Measurements from ENCODE around the gene SPAG5.
"Not testable (repeated sequence)": the region's sequence is repeated elsewhere in the genome, so short reads cannot be mapped to it uniquely, and the experiment has no call there.

GRCh38 chr17:28576016-28576415, 22.8 kb downstream of the SPAG5 start:
- TF ChIP-seq, protein P1, sequence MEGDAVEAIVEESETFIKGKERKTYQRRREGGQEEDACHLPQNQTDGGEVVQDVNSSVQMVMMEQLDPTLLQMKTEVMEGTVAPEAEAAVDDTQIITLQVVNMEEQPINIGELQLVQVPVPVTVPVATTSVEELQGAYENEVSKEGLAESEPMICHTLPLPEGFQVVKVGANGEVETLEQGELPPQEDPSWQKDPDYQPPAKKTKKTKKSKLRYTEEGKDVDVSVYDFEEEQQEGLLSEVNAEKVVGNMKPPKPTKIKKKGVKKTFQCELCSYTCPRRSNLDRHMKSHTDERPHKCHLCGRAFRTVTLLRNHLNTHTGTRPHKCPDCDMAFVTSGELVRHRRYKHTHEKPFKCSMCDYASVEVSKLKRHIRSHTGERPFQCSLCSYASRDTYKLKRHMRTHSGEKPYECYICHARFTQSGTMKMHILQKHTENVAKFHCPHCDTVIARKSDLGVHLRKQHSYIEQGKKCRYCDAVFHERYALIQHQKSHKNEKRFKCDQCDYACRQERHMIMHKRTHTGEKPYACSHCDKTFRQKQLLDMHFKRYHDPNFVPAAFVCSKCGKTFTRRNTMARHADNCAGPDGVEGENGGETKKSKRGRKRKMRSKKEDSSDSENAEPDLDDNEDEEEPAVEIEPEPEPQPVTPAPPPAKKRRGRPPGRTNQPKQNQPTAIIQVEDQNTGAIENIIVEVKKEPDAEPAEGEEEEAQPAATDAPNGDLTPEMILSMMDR (IDR thresholded peaks at IDR 0.05 in 2 of 3, conservative IDR thresholded peaks at IDR 0.05 in 1 of 3; ENCODE audit: insufficient read depth in 2 of 3, low read depth in 1 of 3, low read length in 3 of 3), result not testable (repeated sequence)
- TF ChIP-seq, protein P2, sequence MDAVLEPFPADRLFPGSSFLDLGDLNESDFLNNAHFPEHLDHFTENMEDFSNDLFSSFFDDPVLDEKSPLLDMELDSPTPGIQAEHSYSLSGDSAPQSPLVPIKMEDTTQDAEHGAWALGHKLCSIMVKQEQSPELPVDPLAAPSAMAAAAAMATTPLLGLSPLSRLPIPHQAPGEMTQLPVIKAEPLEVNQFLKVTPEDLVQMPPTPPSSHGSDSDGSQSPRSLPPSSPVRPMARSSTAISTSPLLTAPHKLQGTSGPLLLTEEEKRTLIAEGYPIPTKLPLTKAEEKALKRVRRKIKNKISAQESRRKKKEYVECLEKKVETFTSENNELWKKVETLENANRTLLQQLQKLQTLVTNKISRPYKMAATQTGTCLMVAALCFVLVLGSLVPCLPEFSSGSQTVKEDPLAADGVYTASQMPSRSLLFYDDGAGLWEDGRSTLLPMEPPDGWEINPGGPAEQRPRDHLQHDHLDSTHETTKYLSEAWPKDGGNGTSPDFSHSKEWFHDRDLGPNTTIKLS (IDR thresholded peaks at IDR 0.05; ENCODE audit: borderline replicate concordance, low read depth), result not testable (repeated sequence)

Data from K562 (cell line).